Measurements from ENCODE around the gene TAS1R2. TPM values are rescaled to one million over a fixed set of nuclear protein-coding genes. Genes with fewer than 3 reads are reported as not detected.

The TAS1R2 gene
- total RNA-seq (2022; extraction: Qiagen RNA extraction; ENCODE audit: low read depth) = not detected in 5 replicates

GRCh38 chr1:18859560-18859959 lies at the start of gene TAS1R2:
Gene TAS1R2, minus strand, starts transcription at chr1:18859660. Its CDS starts 0 bp downstream, at chr1:18859660.

GRCh38 chr1:18902523-18903290 lies 43.2 kb upstream of the TAS1R2 start, which contains the start of gene ALDH4A1:
Gene ALDH4A1, minus strand, starts transcription at chr1:18902555. Its CDS starts 32 bp downstream, at chr1:18902523.

Other genes with a start within 250 kb of the TAS1R2 start
- 0.36 to 0.50 TPM (median 0.47 TPM) in 5 replicates for gene PAX7, start 228.8 kb downstream of the TAS1R2 start, total RNA-seq (2022; extraction: Qiagen RNA extraction; ENCODE audit: low read depth)
- gene ALDH4A1, start 42.9 kb upstream of the TAS1R2 start, total RNA-seq (2022; extraction: Qiagen RNA extraction; ENCODE audit: low read depth) = 11.7 to 14.9 TPM (median 13.8 TPM) in 5 replicates
- gene IFFO2, start 97.0 kb upstream of the TAS1R2 start, total RNA-seq (2022; extraction: Qiagen RNA extraction; ENCODE audit: low read depth) = 11.2 to 20.2 TPM (median 17.5 TPM) in 5 replicates

Measured in A549 treated with CpdA at 1 μM for 4 hours (cell line).